ENCODE data around the gene GNG11.
"Not testable (repeated sequence)": the region's sequence is repeated elsewhere in the genome, so short reads cannot be mapped to it uniquely, and the experiment has no call there.

DNA sequence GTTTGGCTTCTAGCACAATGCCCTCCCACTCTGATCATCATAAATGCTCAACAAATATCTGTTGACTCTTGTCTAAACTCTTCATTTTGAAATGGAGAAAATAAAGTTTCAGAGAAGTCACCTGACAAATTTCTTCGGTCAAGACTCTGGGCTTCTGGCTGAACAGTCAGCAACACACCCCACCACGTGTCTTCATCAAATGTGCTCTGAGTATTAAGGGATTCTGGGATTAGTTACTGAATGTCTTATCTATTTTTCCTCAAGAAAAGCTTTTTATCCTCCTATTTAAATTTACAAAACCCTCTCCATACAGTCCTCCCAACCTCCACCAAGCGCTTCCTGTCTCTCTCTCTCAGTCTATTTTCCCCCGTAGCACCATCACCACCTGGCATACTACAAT lies 5.2 kb upstream of the GNG11 start:
- TF ChIP-seq, protein P1, sequence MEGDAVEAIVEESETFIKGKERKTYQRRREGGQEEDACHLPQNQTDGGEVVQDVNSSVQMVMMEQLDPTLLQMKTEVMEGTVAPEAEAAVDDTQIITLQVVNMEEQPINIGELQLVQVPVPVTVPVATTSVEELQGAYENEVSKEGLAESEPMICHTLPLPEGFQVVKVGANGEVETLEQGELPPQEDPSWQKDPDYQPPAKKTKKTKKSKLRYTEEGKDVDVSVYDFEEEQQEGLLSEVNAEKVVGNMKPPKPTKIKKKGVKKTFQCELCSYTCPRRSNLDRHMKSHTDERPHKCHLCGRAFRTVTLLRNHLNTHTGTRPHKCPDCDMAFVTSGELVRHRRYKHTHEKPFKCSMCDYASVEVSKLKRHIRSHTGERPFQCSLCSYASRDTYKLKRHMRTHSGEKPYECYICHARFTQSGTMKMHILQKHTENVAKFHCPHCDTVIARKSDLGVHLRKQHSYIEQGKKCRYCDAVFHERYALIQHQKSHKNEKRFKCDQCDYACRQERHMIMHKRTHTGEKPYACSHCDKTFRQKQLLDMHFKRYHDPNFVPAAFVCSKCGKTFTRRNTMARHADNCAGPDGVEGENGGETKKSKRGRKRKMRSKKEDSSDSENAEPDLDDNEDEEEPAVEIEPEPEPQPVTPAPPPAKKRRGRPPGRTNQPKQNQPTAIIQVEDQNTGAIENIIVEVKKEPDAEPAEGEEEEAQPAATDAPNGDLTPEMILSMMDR (tag by site-specific recombination; IDR thresholded peaks at IDR 0.05) = not testable (repeated sequence)
- TF ChIP-seq ZBTB8A (tag by site-specific recombination; IDR thresholded peaks at IDR 0.05) = not testable (repeated sequence)
